Neural crest cell (in vitro differentiated cells): Measurements from ENCODE around the gene MAN2B2. TPM values are rescaled to one million over a fixed set of nuclear protein-coding genes. Genes with fewer than 3 reads are reported as not detected.

Experiments used
- DNase-seq: peaks from one replicate; pipeline ENCODE4 v3.0.0; 2021; ENCODE audit warnings: low read depth, mixed read lengths, low spot score
- H3K27ac Mint-ChIP-seq: one replicate; pipeline ENCODE4 v1.8.0; 2021; ENCODE audit warnings: mild to moderate bottlenecking, mixed read lengths; ENCODE audit not compliant: unreplicated experiment
- H3K27me3 Mint-ChIP-seq: 2 replicates; pipeline ENCODE4 v1.8.0; 2021; ENCODE audit warnings: low read depth, mild to moderate bottlenecking, mixed read lengths
- H3K36me3 Mint-ChIP-seq: 2 replicates; pipeline ENCODE4 v1.8.0; 2021; ENCODE audit warnings: low read depth, mild to moderate bottlenecking, mixed read lengths
- H3K4me1 Mint-ChIP-seq: 2 replicates; pipeline ENCODE4 v1.8.0; 2021; ENCODE audit warnings: mixed read lengths
- H3K4me3 Mint-ChIP-seq: one replicate; pipeline ENCODE4 v1.8.0; 2021; ENCODE audit warnings: mild to moderate bottlenecking, mixed read lengths
- H3K9me3 Mint-ChIP-seq: 2 replicates; pipeline ENCODE4 v1.8.0; 2021; ENCODE audit warnings: mixed read lengths
- CTCF ChIP-seq: fragments of 200-600 bp; sonication (generic); conservative IDR thresholded peaks from 2 replicates; pipeline ENCODE4 v1.5.0; 2021; ENCODE audit warnings: antibody characterized with exemption, mild to moderate bottlenecking
- total RNA-seq: library from RNA; stranded (reverse); gene quantifications from 2 replicates; pipeline ENCODE4 v1.2.1, GENCODE V29; 2021

The MAN2B2 gene
- total RNA-seq, 1 donor from 2014 or later, result 9.4 TPM

GRCh38 chr4:6592804-6593563 is 18.0 kb downstream of the MAN2B2 start:
- TF ChIP-seq CTCF, result no peak
- H3K9me3 Mint-ChIP-seq, result no peaks in the 10 kb centered on the region
- H3K36me3 Mint-ChIP-seq, result no peaks in the 10 kb centered on the region
- no peak overlapping the region for H3K4me3 Mint-ChIP-seq
- H3K27ac Mint-ChIP-seq, result no peak overlapping the region
- H3K27me3 Mint-ChIP-seq, result no peaks in the 10 kb centered on the region
- no peak for DNase-seq
- no peaks in the 10 kb centered on the region for H3K4me1 Mint-ChIP-seq

DNA sequence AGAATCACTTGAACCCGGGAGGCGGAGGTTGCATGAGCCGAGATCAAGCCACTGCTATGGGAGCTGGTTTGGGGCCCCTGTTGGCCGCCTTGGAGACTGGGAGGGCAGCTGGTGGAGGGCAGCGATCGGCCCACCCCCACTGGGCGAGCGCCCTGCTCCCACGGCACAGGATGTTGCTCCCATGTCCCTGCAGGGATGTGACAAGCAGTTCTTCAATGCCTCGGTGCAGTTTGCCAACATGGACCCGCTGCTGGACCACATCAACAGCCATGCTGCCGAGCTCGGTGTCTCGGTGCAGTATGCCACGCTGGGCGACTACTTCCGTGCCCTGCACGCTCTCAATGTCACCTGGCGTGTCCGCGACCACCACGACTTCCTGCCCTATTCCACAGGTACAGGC is 19.4 kb downstream of the MAN2B2 start:
- Mint-ChIP-seq H3K4me3 (no peak overlapping the region), H3K9me3 (no peaks in the 10 kb centered on the region), H3K36me3 (no peaks in the 10 kb centered on the region), H3K27me3 (no peaks in the 10 kb centered on the region), H3K27ac (no peak overlapping the region), H3K4me1 (no peaks in the 10 kb centered on the region)
- TF ChIP-seq CTCF, result no peak
- DNase-seq, result no peak

DNA sequence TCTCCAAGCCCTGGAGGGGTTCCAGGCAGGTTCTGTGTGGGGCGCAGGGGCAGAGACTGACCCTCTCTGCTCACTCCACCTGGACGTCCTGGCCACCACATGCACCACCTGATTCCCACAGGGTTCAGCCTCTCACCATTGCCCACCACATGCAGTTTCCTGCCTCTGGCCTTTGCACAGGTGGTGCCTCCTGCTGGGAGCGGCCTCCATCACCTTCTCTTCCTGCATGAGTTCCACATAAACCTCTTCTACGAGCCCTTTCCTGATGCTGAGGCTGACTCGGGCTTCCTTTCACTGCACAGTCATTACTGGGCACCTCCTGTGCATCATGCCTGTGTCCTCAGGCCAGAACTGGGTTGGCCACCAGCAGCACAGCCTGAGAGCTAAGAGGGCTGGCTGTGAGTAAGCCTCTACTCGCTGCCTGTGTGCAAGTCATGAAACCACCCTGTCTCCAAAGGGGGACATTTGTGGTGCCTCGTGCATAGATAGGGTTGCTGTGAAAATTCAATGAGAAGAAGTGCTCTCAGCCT is 19.9 kb downstream of the MAN2B2 start:
- no peaks in the 10 kb centered on the region for H3K9me3 Mint-ChIP-seq
- no peak for TF ChIP-seq CTCF
- no peaks in the 10 kb centered on the region for H3K36me3 Mint-ChIP-seq
- no peak overlapping the region for H3K4me3 Mint-ChIP-seq
- DNase-seq, result no peak
- no peaks in the 10 kb centered on the region for H3K4me1 Mint-ChIP-seq
- H3K27ac Mint-ChIP-seq, result no peak overlapping the region
- H3K27me3 Mint-ChIP-seq, result no peaks in the 10 kb centered on the region

- TF ChIP-seq CTCF, result no peak
Measured at GRCh38 chr4:6595897-6596537, 21.0 kb downstream of the MAN2B2 start.

GRCh38 chr4:6596948-6597347 is 22.0 kb downstream of the MAN2B2 start:
- no peaks in the 10 kb centered on the region for H3K27me3 Mint-ChIP-seq
- no peak for TF ChIP-seq CTCF

More at GRCh38 chr4:6595897-6596537, 21.0 kb downstream of the MAN2B2 start:
- H3K36me3 Mint-ChIP-seq, result no peaks in the 10 kb centered on the region
- no peaks in the 10 kb centered on the region for H3K27me3 Mint-ChIP-seq
- no peak for DNase-seq
- no peak overlapping the region for H3K27ac Mint-ChIP-seq
- no peaks in the 10 kb centered on the region for H3K9me3 Mint-ChIP-seq
- H3K4me3 Mint-ChIP-seq, result no peak overlapping the region
- no peaks in the 10 kb centered on the region for H3K4me1 Mint-ChIP-seq

More at GRCh38 chr4:6596948-6597347, 22.0 kb downstream of the MAN2B2 start:
- H3K27ac Mint-ChIP-seq, result no peak overlapping the region
- no peak for DNase-seq
- no peaks in the 10 kb centered on the region for H3K36me3 Mint-ChIP-seq
- H3K4me1 Mint-ChIP-seq, result no peaks in the 10 kb centered on the region
- H3K4me3 Mint-ChIP-seq, result no peak overlapping the region
- H3K9me3 Mint-ChIP-seq, result no peaks in the 10 kb centered on the region
